Kidney capillary endothelial cell (primary cell): ENCODE data around the gene SAMD9.
A peak's percentile ranks its signal among the peaks of the same experiment; 100 is the strongest.
"Not testable (repeated sequence)": the region's sequence is repeated elsewhere in the genome, so short reads cannot be mapped to it uniquely, and the experiment has no call there.

ENCODE experiments used
- DNase-seq: peaks from one replicate; pipeline ENCODE4 v3.0.0-alpha.2; 2018; ENCODE audit warnings: low spot score

SAMD9 gene

DNA sequence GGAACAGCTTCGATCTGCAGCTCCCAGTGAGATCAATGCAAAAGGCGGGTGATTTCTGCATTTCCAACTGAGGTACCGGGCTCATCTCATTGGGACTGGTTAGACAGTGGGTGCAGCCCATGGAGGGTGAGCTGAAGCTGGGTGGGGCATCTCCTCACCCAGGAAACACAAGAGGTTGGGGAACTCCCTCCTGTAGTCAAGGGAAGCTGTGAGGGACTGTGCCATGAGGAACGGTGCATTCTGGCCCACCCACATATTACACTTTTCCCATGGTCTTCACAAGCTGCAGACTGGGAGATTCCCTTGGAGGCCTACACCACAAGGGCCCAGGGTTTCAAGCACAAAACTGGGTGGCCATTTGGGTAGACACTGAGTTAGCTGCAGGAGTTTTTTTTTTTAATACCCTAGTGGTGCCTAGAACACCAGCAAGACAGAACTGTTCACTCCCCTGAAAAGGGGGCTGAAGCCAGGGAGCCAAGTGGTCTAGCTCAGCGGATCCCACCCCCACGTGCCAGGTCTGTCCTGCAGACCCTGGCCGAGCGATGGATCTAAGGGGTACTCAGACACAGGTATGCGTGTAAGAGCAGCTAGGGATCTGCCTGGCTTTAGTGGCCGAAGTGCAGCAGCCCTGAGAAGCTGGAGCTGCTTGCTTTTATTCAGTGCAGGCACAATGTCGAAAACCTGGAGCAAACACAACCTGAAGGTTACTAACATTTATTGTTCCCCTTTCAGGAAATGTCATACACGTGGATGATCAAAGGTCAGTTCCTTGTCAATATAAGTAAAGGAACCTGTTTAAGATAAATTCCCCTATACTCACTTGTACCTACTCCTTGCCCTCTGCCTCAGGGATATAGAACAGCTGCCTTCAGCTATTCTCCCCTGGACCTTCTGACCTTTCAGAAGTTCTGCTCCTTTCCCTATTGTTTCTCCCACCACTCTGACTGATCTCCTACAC is 3.1 kb upstream of the SAMD9 start:
- no peak for DNase-seq

DNA sequence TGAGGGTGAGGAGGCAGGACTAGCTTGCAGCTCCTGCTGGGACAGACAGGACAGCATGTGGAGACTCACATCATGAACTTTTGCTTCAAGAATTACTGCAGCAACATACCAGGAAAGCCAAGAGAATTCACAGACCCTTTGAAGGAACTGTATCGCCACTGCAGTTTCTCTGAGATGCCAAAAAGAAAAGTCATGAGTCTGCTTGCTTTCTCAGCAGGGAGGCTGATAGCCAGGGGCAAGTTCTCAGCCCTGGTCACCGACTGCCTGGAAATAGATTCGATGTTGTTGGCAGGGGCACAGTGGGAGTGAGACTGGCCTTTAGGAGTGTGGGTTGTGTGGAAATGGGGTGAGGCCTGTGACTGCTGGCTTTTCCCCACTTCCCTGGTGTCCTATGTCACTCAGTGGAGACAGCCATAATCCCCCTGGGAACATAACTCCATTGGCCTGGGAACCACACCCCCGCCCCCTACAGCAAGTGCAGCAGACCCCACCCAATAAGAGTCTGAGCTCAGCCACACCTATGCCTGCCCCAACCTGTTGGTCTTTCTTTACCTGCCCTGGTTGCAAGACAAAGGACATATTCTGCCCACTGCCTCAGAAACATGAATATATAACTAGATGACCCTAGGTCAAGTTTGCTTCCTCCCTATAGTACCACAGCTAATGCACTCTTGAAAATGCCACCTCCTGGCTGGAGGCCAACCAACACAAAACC is 1.6 kb upstream of the SAMD9 start:
- DNase-seq: no peak

DNA sequence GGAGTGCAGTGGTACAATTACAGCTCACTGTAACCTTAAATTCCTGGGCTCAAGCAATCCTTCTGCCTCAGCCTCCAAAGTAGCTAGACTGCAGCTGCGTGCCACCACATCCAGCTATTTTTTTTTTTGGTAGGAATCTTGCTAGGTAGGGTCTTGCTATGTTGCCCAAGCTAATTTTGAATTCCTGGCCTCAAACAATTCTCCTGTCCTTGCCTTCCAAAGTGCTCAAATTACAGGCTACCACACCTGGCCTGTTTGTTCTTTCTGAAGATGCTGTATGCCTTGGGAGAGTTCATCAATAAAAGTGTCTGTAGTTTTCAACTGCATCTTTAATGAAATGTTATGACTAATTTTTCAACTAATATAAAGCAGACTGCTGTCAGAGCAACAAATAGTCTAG is 452 bp downstream of the SAMD9 start:
- DNase-seq: no peak

DNA sequence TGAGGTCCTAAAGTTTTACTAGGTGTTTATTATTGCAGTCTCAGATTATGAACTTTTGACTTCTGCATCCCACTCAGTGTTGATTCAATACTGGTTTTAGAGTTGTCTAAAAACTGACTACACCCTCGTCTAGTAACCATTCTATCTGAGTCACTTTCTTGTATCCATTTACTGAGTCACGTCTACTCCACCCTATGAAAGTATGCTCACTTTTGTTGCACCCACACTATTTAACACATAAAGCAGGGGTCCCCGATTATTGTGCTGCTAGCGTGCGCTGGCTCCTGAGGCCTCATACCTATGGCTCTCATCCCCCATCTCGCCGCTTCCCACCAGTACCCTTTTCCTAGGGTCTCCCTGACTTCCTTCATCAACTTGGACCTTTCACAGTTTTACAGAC is 2.0 kb downstream of the SAMD9 start:
- no peak for DNase-seq

- no peak for DNase-seq
Measured at GRCh38 chr7:93108003-93108402, 9.8 kb downstream of the SAMD9 start.

DNA sequence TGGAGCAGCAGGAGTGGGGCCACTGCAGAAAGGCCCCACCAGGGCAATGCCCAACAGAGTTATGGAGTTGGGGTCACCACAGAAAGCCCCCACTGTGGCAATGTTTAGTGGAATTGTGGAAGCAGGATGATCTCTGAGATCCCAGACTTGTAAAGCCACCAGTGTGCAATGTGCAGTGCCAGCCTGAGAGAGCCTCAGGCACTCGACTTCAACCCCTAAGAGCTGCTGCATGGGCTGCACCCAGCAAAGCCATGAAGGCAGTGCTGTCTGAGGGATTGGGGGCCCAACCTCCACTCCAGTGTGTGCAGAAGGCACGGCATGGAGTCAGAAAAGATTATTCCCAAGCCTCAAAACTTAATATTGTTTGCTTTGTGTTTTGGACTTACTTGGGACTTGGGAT is 20.4 kb downstream of the SAMD9 start:
- no peak for DNase-seq

GRCh38 chr7:93092757-93093370 is 24.9 kb downstream of the SAMD9 start:
- DNase-seq: peak; percentile 28

GRCh38 chr7:93073357-93073756 is 44.4 kb downstream of the SAMD9 start:
- not testable (repeated sequence) for DNase-seq

DNA sequence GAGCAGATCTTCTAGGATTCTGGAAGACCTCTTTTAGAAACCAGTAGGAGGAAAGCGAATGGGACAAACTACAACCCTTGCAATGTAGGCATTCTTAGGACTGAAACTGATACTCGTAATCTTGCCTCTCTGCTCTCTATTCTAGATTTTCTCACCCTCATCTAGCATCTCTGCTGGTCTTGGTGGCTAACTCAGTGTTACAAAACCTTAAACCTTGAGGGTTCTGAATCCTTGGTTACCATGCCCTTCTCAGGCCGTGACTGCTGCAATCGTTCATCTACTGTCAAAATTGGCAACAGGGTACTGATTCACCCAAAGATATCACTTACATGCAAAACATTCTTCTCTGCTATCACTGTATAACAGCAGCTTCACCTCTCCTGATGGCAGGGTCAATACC is 55.2 kb downstream of the SAMD9 start:
- DNase-seq: no peak

- no peak for DNase-seq
Measured at GRCh38 chr7:93060865-93061264, 56.9 kb downstream of the SAMD9 start.

DNA sequence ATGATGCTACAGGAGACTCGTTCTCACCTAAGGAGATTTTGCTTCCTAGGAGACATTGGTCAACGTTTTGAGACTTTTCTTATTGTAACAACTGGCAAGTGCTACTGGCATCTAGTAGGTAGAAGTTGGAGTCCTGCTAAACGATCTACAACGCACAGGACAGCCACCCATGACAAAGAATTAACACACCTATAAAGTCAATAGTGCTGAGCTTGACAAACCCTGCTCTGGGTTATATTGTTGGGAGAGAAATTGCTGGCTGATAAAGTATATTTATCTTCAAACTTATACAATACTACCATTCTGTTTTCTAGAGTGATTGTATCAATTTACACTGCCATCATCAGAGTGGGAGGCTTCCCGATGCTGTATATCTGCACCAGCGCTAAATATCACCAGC is 57.8 kb downstream of the SAMD9 start:
- no peak for DNase-seq

- DNase-seq: not testable (repeated sequence)
Measured at GRCh38 chr7:93056621-93057020, 61.2 kb downstream of the SAMD9 start.

- DNase-seq: peak; percentile 58
Measured at GRCh38 chr7:93055543-93056107, 62.2 kb downstream of the SAMD9 start.

DNA sequence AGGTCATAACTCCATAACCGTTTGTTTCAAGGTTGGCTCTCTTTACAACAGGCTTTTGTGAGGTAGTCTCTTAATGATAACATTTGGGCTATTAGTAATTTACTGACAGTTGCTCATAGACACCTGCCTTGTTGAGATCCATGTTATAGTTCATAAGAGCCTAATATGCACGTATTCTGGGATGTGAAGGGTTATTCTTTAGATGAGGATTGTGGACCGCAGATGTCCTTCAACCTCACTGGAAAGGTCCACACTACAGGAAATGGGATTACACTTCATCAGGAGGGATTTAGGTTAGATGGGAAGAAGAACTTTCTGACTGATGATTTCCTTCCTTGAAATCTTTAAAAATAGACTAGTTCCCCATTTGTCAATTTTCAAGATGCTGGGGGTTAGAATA is 62.8 kb downstream of the SAMD9 start:
- no peak for DNase-seq

GRCh38 chr7:93053949-93054943 is 63.5 kb downstream of the SAMD9 start:
- no peak for DNase-seq

DNA sequence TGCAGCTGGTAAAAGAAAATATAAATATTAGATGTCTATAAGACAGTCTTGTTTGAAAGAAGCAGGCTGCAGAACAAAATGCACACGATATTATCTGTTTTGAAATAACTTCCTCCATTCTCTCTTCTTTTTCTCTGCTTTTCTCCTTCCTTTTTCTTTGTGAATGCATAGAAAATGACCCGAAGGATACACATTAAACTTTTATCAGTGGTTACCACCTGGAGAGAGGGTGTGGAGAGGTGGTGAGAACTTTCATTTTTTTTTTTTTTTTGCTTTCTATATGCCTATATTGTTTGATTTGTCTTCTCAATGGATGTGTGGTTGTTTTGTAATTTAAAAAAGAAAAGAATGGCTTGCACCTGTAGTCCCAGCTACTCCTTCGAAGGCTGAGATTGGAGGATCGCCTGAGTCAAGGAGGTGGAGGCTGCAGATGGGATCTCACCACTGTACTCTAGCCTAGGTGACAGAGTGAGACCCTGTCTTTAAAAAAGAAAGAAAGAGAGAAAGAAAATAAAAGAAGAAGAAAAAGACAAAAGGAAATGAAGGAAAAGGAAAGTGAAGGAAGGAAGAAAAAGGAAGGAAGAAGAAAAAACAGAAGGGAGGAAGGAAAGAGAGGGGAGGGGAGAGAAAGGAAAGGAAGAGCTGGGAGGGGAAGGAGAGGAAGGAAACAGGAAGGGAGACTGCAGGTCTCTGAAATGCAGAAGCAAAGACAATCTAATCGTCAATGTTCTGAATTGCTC is 64.4 kb downstream of the SAMD9 start:
- DNase-seq: no peak

- no peak for DNase-seq
Measured at GRCh38 chr7:93051660-93052059, 66.1 kb downstream of the SAMD9 start.
